Stimulated activated CD8-positive, alpha-beta memory T cell treated with anti-CD3 and anti-CD28 coated beads, Interleukin-12 subunit alpha, Interleukin-12 subunit beta, amount 100 ng/mL, for 4 hours (primary cell): ENCODE measurements around the gene SOHLH1.

Source experiments
- DNase-seq: peaks from one replicate; pipeline ENCODE4 v3.0.0-alpha.2; 2020; ENCODE audit warnings: low read depth

The SOHLH1 gene

GRCh38 chr9:135699440-135699839, at the start of gene SOHLH1:
TSS of gene SOHLH1 (minus strand) at chr9:135699481. CDS start at chr9:135699467, 14 bp downstream.
- no peak for DNase-seq

DNA sequence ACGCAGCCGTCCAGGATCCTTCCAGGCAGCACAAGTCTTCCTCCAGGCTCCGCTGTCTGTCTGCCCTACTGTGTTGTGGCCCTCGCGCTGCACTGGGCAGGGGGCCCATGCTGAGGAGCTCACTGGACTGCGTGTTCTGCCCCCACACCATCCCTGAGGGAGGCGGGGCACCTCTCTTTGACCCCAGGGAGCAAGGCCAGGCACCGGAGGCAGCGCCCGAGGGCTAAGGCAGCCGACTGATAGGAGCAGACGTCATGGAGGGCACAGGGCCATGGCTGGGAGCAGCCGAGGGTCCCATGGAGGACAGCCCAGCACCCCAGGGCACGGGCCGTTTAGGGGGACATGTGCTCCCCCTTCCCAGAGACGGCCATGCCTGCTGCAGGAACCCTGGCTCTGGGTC, 49.4 kb upstream of the SOHLH1 start:
- no peak for DNase-seq

GRCh38 chr9:135747311-135747710, 48.0 kb upstream of the SOHLH1 start:
- DNase-seq: no peak

DNA sequence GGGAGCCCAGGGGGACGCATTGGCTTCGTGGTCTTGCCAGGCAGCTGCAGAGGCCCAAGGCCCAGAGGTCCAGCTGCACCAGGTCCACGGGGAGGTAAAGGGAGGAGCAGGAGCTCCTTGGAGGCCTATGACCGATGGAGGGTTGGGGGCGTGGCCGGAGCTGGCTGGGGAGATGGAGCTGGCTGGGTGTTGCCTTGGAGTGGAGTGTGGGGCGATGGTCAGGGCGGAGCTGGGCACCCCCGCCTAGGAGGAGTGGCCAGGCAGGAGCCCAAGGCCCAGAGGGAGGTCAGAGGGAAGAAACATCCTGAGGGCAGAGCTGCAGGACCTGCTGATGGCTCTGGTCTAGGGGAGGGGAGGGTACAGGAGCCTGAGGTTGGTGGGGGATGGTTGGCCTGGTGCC, 47.3 kb upstream of the SOHLH1 start:
- DNase-seq: no peak

DNA sequence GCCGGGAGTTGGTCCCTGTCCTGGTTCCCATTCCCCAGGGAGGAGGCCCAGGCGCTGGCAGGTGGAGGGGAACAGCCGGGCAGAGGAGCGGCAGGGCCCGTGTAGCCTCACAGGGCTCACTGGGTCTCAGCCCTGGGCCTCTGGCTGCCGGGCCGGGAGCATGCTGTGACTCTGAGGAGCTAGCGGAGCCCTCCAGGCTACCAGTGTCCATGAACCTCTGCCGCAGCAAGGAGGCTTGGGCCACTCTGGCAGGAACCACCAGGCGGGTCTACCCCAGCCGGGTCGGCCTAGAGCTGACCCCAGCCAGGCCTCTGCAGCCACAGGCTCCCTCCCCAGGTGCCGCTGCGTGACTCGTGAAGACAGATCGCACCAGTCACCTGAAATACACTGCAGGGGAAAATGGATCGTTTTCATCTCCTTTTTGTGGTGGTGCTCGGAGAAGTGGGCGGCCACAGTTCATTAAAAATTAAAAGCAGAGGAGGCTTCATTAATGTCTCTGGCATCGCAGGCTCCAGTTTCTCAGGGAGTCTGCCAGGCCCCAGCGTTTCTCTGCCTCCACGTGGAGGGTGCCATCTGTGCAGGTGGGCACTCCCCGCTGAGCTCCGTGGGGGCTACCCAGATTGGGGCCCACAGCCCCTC, 46.5 kb upstream of the SOHLH1 start:
- no peak for DNase-seq

DNA sequence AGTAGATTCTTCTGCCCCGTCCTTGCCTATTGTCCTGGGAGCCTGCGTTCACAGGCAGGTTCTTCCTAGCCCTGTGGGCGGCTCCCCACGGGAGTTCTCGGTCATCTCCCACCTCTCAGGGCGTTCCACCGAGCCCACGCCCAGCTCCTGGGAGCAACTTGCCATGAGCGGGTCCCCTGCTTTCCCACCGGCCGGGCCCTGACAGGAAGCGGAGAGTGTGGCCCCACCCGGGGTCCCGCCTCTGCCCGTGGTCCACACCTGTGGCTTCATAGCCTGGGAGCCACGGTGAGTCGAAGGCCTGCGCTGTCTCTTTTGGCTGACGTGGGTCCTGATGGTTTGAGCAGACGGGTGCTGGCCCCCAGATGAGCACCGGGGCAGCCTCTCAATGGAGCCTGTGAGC, 45.9 kb upstream of the SOHLH1 start:
- no peak for DNase-seq

DNA sequence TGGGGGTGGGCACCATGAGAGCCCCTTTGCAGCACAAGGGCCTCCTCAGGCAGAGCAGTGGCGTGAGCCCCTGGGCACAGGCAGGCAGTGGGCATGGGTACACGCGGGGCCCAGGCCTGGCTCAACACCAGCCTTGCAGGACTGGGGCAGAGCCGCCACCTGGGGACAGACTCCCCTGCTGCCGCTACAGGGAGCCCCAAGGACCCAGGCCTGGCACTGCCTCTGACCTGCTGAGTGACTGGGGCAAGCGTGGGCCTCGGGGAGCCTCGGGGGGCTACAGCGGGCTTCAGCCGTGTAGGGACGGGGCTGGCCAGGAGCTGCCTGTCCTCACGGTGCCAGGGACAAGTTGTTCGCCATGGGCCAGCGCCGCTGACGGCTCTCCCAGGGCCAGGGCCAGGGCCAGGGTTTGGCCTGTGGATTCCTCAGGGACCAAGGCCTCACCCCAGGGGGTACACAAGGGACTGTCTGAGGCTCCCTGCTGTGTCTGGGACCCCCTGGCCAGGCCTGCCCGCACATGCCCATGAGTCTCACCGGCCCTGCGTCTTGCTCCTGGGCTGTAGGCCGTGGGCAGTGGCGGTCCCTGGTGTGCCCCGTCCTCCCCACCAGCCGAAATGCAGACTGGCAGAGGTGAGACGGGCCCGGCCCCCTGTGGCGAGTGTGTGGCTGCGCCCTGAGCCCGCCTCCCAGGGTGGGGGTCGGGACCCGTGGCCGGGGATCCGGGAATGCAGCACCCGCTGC, 45.2 kb upstream of the SOHLH1 start:
- no peak for DNase-seq

- DNase-seq: no peak
These were observed 44.5 kb upstream of the SOHLH1 start for GRCh38 chr9:135743546-135744332.

DNA sequence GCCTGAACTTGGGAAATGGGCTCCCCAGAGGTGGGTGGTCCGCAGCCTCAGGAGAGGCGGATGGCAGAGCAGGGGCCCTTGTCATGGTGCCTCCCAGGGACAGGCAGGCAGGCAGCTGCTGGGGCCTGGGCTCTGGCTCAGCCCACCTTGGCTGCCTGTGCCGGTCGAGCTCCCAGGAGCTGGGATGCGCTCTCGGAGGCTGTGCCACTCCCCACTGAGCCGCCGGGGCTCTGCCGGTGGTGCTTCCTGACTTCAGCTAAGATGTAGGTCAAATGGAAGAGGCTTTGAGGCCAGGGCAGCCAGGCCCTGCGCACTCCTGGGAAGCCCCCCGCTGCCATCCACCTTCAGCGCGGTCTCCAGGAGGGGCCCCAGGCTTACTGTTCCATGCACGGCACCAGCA, 43.7 kb upstream of the SOHLH1 start:
- no peak for DNase-seq

DNA sequence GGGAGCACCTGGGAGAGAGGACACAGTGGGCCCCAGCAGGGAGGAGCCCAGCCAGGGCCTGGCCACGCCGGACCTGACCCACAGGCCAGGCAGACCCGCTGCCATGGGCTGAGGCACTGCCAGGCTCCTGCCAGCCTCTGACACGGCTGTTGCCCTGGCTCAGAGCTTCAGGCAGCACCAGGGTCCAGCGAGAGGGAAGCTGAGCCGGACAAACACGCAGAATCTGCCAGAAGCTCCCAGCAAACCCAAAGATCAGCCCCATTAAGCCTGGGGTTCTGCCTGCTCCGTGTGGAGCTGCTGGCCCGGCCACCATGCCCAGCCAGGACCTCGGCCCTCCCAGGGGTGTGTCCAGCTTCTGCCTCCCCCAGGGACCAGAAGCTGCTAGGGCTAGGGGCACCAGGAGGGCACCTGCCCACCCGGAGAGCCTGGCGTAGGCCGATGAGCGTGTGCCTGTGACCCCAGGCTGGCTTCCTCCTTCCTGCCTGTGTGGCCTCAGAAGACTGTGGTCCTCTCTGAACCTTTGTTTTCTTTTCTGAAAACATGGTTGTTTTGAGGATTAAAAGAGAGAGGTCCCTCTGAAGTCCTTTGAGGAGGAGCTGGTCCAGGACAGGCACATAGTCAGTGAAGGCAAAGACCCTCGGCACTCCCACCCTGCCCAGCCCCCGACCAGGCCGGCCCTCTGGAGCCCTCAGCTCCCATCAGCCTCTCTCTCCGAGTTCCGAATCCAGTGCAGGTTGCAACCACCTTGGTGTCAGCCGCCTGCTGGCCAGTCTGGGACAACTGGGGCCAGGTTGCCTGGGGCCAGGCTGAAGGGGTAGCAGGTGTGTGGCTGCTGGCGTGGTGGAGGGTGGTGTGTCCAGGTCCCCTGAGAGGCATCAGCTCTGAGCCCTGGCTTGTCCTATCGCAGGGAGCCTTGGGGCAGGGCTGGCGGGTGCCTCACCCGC, 42.3 kb upstream of the SOHLH1 start:
- DNase-seq: no peak

GRCh38 chr9:135739271-135740220, 40.3 kb upstream of the SOHLH1 start:
- no peak for DNase-seq

DNA sequence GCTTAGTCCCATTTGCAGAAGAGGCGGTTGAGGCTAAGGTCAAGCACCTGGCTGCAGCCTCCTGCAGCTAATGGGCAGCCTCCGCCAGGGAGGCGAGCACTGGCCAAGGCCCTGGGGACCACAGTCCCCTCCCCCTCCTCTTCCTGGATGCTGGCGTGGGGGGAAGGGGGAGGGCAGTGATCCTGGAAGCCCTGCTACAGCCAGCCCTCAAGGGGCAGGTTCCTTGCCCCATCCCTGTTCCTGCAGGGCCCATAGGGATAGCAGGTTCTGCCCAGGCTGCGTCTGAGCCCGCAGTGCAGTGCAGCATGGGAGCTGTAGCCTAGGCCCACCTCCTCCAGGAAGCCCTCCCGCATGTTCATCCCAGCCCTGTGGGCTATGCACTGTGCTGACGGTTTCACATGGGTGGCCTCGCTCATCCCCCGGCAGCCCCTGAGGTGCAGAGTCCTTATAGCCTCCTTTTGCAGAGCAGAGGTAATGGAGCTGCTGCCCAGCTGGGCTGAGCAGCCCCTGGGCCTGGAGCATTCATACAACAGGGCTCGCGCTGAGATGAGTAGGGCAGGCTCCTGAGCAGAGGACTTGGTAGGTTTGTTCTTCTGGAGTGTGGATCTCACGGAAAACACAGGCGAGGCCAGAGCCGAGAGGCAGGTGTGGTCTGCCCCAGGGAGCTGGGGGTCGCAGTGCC, 38.7 kb upstream of the SOHLH1 start:
- DNase-seq: no peak

DNA sequence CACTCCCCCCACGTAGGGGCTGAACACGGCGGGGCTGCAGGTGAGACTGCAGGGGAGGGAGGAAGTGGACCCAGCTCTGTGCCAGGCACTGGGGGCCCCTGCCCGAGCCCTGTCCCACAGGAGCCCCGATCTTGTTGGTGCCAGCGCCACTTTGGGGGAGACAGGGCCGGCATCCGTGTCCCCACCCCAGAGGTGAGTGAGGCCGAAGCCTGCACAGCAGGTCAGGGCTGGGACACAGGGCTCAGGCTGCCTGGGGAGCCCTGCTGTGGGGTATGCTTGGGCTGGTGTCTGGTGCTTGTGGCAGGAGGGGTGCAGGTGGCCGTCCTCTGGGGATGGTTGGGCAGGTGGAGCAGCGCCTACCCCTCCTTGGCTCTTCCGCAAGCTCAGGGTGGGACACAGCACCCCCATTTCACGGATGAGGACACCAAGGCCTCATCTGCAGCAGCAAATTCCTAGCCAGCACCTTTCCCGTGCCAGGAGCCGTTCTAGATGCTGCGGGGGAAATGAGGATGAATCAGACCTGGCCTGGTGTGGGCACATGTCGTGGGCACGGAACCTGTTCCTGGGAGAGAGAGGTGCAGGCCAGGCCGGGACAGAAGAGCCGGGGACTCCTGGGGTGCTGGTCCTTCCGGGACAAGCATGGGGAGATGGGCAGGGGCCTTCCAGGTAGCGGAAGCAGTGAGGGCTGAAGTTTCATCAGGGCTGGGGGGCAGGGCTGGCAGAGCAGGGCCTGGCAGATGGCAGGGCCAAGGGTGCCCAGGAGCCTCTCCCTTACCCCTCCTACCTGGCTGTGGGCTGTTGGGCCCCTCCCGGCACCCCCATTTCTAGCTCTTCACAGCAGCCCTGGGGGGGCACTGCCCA, 37.9 kb upstream of the SOHLH1 start:
- no peak for DNase-seq

GRCh38 chr9:135736272-135736978, 37.1 kb upstream of the SOHLH1 start:
- no peak for DNase-seq

DNA sequence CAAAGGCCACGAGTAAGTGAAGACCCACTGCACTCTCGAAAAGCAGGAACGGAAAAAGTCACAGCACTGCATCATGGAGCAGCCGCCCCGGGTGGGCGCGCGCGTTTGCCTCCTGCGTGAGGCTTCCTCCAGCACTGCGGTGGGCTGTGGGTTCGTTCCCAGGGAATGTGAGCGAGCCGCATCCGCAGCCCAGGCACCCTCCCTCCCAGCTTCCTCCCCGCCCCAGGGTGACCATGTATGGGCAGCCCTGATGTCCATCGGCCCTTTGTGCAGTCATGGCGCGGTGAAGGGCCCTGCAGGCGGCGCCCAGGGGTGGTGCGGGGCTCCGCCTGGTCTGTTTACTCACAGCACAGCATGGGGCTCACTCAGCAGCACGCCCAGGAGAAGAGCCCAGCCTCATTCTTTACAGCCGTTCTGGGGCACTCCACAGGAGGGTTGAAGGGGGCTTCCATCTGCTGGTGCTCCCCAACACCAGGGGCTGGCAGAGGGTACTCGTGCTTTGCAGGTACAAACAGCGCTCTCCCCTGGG, 35.4 kb upstream of the SOHLH1 start:
- DNase-seq: no peak

GRCh38 chr9:135732569-135733257, 33.4 kb upstream of the SOHLH1 start:
- DNase-seq: no peak

- DNase-seq: no peak
These were observed 32.2 kb upstream of the SOHLH1 start for GRCh38 chr9:135731454-135731853.

GRCh38 chr9:135729480-135729879, 30.2 kb upstream of the SOHLH1 start:
- no peak for DNase-seq
